Measurements from ENCODE around the gene KAZN.

Gene KAZN

DNA sequence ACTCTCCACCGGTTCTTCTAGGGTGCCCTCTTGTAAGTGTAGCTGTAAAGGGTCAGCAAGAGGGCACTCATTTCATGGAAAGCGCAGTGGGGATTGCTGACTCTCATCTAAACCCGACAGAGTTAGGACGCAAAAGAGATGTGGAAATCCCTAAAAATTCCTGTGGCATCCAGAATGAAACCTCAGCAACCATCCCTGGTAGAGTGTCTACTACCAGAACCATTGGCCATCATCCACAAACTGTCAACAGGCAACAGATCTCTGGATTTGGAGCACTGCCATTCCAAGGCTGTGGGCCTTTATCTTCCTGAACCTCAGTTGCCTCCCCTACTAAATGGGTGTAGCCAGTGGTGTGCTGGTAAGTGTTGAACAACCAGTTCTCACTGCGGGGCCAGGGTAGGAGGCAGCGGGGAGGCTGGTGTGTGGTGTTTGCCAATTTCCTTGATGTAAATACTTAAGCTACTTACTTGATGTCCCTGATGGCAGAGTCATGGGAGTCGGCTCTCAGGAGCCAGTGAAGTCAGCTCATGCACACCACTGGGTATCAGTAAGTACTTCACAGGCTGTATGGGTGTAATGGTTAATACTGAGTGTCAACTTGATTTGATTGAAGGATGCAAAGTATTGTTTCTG is 195.8 kb downstream of the KAZN start:
- DNase-seq (ENCODE audit: low read depth in 2 of 2) = no peak

DNA sequence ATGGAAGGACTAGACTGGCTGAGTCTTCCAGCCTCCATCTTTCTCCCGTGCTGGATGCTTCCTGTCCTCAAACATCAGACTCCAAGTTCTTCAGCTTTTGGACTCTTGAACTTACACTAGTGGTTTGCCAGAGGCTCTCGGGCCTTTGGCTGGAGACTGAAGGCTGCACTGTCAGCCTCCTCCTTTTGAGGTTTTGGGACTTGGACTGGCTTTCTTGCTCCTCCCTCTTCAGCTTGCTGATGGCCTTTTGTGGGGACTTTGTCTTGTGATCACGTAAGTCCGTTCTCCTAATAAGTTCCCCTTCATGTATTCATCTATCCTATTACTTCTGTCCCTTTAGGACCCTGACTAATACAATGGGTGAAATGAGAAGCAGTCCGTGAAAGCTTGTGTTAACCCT is 196.4 kb downstream of the KAZN start:
- no peak for DNase-seq (ENCODE audit: low read depth in 2 of 2)

DNA sequence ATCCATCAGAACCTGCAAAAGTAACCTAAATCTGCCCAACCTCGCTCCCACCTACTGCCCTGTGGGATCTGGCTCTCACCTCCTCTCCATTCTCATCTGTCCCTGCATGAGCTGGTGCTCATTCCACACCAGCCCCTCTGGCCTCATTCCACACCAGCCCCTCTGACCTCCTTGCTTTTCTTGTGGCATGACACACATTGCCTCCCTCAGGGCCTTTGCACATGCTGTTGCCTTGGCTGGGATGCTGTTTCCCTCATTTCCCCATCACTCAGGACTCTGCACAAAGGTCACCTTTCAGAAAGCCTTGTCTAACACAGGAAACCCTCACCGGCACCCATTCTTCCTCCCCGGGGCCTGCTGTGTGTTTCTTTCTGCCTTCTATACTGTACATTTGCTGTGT is 197.1 kb downstream of the KAZN start:
- no peak for DNase-seq (ENCODE audit: low read depth in 2 of 2)

DNA sequence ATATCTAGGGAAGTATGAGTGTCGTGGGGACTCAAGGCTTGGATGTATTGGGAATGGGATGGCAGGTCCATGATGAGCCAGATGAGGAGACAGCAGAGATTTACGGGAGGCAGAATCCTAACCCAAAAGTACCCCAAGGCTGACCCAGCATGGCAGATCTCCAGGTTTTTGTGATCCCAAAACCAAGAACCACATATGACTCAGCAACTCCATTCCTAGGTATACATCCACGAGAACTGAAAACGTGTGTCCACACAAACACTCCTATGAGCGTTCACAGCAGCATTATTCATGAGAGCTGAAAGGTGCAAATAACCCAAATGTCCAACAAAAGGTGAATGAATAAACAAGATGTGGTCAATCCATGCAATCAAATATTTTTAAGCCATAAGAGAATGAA is 201.5 kb downstream of the KAZN start:
- no peak for DNase-seq (ENCODE audit: low read depth in 2 of 2)

DNA sequence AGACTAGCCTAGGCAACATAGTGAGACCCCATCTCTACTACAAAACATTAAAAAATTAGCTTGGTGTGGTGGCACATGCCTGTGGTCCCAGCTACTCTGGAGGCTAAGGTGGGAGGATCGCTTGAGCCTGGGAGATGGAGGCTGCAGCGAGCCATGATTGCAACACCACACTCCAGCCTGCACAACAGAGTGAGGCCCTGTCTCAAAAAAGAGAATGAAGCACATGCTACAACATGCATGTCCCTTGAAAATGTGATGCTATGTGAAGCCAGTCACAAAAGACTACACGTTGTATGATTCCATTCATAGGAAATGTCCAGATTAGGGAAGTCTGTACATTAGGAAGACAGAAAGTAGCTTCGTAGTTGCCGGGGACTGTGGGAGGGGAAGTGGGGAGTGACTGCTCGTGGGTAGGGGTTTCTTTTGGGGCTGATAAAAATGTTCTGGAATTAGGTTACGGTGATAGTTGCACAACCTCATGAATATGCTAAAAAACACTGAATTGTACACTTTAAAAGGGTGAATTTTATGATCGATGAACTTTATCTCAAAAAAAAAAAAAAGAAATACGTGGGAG is 202.1 kb downstream of the KAZN start:
- no peak for DNase-seq (ENCODE audit: low read depth in 2 of 2)

DNA sequence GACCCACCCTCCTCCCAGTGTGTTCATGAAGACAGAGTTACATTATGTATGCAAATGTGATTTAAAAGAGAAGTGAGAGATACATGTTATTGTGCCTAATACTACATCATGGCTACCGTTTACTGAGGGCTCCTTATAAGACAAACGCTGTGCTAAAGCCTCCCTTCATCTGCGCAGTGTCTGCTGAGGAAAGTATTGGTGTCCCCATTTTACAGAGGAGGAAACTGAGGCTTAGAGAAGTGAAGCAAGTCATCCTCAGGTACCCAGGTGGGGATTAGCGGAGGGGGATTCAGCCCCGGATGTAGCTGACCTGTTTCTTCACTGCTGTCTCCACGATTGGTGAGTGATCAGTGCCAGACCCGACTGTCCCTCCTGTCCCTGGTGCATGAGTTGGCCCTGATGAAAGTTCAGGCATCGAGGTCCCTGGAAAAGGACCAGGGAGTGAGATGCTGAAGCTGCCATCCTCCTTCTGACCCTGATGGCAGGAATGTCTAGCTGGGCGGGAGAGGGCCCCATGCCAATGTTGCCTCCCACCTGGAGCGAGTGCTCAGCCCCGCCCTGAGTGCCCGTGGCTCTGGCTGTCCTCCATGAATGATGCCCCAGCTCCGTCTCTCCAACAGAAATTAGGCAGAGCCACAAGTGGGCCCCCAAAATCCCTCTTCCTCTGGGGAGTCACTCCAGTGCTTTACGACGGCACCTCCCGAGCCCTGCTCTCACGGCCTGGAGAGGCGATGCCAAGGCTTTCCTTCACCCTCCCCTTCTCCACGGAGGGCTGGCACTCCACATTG is 204.7 kb downstream of the KAZN start:
- no peak for DNase-seq (ENCODE audit: low read depth in 2 of 2)

DNA sequence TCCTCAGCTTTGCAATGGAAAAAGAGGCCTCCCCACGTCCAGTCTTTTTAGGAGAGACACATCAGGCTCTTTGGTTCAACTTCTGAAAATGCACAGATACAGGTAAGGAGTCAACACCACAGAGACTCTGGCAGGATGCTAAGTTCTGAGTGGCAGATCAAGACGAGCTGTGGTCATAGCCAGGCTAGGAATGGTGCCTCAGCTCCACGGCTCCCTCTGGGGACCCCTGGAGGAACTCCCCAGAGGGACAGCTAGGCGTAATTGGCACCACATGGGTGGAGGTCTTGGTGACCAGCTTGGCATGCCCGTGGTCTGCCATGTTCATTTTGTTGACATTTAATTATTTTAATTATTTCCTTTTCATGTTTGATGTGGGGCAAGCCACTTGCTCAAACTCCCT is 206.1 kb downstream of the KAZN start:
- no peak for DNase-seq (ENCODE audit: low read depth in 2 of 2)

DNA sequence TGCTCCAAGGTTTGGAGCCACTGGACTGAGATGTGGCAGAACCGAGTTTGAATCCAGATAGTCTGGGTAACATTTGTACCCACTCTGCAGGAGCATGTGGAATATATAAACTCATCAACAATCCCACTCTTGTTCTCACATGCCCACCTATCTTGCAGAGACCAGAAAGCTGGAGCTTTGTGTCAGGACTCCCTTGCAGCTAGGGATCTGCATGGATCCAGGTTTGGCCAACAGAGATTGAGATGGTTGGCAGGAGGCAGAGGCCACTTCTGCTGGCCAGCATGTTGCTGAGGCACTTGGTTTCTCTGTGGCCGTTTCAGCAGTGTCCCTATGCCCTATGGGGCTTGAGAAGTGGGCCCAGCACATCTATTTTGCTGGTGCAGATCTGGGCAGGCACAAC is 208.3 kb downstream of the KAZN start:
- DNase-seq (ENCODE audit: low read depth in 2 of 2) = no peak

DNA sequence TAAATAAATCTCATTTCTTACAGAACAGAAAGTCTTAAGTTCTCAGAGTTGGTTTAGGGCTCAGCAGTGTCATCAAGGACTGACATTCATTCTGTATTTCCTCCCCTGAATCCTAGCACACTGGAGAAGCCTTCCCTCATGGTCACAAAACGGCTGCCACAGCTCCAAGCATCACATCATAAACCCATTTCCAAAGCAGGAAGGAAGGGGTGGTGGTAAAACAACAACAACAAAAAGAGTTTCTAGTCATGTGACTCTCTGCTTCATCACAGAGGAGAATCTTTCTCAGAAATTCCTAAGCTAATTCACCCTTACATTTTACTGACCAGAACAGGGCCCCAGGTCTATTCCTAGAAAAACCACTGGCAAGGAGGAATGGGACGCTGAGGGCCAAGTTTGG is 210.3 kb downstream of the KAZN start:
- no peak for DNase-seq (ENCODE audit: low read depth in 2 of 2)

DNA sequence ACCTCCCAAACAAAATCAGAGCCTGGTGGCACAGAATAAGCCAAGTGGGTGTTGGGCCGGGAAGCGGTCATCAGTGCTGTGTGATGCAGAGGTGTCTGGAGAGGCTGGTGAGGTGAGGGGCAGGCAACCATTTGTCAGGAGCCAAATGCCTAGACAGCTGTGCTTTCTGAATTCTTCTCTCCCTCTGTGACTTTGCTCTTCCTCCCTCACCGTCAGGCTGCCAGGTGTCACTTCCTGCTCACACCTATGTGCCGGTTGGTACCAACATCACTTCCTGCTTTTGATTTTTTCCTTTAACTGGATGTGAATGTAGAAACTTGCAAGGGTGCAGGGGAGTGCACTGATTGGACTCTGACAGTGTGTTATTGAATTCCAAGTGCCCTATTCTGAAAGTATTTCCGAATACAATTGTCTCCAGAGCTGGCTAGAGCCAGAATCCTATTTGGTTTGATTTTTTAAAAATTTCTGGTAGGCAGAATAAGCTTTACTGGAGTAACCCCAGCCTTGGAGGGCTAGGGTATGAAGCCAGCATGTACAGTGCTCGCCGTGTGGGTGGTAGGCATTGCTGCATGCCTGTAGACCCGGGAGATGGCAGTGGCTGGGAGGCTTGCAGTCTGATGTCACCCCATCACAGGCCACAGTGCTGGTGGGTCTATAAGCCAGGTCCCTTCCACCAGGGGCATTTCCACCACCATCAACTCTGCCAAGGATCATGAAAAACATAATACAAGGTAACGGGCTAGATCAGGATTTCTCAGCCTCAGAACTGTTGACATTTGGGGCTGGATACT is 210.9 kb downstream of the KAZN start:
- DNase-seq (ENCODE audit: low read depth in 2 of 2) = no peak

DNA sequence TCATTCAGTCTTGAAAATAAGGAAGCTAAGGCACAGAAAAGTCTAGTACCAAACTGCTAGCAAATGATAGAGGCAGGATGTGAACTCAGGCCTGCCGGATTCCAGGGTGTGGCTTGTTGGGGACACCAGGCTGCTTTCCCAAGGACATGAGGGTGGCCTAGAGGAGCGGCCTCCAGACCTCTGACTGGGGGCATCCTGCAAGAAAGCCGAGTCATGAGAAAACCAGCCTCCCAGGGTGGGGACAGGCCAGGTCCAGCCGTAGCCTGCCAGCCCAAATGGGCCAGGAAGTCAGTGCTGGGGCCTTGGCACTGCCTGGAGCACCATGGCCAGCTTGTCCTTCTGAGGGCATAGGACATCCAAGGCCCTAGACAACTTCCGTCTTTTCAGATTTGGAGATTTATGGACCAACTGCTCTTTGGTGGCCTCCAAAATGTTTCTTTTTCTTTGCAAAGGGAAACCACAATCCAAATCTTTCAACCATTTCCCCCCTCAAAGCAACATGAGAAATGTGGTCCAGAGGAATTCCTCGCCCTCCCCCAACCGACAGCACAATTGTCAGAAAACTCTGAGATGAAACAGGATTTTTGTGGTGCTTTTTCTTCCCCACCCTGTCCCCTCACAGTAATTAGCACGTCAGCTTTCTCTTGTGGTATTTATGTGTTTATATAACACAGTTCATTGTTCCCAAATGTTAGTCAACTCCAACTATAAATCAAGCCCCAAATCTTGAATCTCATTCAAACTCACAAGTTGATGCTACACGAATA is 212.3 kb downstream of the KAZN start:
- DNase-seq (ENCODE audit: low read depth in 2 of 2) = no peak

DNA sequence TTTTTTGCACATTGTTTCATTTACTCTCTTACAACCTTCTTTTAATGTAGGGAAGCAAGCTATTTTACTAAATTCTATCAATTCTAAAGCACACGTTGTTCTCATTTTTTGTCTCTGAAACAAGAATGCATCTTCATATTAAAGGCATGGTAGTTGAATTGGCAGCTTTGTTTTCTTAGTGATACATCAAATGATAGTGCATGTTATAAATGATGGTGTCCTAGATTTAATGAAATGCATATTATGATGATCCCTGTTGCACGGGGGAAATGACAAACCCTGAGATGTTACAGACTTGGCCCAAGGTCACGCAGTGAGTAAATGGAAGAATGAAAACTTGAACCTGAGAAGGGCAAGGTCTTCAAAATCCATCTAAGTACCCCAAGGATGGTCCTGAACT is 213.1 kb downstream of the KAZN start:
- DNase-seq (ENCODE audit: low read depth in 2 of 2) = no peak

DNA sequence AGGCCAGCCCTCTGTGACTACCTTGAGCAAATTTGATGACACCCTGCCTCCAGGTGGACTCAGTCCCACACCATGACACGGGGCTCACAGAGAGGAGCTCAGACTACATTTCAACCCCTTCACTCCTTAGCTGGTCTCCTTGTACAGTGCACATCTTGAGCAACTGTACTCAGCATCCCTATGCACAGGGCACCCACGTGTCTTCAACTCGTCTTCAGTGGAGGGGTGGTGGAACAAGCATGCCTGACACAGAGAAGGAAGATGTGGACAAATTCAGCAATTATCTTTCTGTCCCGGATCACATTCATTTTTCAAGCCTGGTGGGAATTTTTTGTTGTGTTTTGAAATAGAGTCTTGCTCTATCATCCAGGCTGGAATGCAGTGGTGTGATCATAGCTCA is 213.7 kb downstream of the KAZN start:
- no peak for DNase-seq (ENCODE audit: low read depth in 2 of 2)

DNA sequence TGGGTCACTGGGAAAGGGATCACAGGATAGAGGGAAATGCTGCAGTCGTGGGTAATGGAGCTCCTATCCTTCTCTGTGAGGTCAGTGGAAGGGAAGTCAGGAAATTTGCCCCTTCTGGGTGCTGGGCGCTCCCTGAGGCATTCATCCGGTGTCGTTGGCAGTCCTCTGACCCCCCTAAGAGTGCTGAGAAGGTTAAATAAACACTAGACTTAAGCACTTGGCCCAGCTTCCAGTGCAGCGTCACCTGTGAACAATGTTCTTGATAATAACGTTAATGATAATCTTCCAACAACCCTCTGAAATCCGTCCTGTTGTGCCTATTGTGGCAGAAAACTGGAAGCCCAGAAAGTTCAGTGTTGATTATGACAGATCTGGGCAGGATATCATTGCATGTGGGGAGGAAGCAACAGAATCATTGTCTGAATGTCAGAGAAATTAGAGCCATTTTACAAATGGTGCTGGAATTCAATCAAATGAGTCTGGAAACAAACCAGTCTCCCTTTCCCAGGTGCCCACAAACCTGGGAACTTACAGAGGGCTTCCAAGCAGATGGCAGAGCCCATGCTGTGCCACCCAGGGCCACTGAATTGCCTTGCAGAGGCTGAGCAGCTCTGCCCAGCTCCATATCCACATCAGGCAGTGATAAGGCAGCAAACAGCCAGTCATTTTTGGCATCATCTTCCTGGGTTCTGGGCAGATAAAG is 216.8 kb downstream of the KAZN start:
- DNase-seq (ENCODE audit: low read depth in 2 of 2) = no peak

DNA sequence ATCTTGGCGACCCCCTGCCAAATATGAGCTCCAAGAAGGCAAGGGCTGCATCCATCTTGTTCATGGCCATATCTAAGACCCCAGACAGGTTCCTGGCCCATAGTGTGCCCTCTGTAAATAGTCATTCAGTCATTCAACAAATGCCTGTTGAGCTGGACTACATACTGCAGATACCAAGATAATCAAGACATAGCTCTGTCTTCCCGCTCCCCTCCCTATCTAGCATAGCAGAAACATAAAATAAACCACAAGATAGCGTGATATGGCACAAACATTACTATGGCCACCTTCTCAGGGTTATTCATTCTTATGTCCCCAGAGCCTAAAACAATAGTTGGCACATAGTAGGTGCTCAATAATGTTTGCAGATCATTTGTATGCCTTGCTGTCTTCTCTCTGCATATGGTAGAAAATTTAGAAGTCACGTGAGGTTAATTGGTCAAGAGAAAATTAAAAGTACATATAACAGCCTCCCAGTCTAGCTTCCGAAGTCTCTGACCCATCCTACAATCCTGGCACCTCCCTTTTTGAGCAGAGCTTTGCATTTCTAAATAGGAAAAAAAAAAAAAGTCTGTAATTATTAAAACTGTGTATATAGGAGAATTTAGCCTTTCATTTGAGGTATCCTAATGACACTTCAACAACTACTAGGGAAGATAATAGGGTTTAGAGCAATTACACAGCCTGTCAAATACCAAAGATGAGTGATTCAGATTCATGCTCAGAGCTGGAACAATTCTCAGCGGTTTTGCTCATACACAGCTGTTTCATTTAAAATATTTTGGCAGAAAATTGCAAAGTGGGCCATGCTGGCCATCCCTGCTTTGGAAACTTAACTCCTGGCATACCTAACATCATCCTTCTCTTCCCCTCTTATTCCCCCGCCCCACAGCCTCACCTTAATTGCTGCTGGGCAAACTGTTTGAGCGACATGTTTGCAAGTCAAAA is 219.0 kb downstream of the KAZN start:
- DNase-seq (ENCODE audit: low read depth in 2 of 2) = no peak

DNA sequence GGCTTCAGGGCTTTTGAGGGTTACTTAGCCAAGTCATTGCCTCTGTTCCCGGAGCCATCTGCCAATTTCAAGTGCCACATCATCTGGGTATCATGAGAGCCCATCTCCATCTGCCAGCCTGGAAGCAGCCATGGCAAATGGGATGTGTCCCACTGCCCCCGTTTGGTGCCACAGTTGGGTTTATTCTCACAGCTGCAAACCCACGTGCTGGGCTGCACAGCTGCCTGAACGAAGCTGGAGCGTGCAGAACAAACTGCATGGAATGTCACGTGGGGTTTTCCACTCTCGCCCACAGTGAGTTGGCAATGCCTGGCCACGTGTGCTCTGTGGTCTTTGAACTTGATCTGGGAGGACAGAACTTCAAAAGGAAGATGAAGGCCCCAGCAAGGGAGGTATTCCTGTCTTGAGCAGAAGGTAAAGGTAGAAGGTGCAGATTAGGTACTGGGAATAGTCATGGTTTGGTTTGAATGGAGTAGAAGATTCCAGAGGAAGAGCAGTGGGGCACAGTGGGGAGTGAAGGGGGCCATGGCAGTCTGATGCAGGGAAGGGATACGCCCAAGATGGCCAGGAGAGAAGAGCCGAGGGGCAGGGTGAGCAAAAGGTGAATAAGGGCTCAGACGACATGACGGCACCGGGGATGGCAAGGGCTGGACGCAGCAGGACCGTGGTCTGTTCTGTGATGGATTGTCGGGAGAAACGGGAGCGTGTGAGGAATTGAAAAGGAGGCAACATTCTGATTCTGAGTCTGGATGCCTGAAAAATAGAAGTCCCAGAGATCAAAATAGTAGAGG is 222.0 kb downstream of the KAZN start:
- DNase-seq (ENCODE audit: low read depth in 2 of 2) = no peak

DNA sequence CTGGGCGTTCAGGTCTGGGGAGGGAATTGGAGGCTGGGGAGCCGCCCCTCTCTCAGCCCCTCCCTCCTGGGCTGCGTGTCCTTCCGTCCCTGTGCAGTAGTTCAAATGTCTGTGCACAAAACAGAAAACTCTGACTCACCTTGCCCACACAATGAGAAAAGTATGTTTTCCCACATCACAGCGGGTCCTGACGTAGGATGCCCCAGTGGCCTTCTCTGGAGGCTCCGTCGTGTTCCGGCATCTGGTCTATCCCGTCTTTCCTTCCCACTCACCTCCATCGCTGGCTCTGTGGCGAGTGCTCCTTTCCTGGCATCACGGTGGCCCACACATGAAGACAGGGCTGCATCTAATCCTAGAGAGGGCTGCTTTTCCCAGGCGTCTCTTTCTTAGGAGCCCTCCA is 224.0 kb downstream of the KAZN start:
- DNase-seq (ENCODE audit: low read depth in 2 of 2) = no peak

DNA sequence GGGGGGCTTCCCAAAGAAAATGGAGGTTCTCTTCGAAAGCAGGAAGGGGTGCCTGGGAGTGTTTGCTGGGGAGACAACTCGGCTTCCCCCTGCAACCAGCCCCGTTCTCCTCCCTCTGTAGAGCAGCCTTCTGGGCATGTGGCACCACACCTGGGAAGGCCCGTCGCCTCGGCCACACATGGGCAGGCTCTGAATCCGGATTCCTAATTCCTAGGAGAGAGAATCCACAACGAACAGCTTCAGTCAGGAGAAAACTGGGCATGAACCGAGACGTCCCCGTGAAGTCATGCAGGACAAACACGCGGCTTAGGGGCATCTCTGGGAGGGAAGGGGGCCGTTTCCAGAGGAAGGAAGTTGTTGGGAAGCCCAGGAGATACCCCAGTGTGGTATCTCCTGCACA is 224.5 kb downstream of the KAZN start:
- no peak for DNase-seq (ENCODE audit: low read depth in 2 of 2)

DNA sequence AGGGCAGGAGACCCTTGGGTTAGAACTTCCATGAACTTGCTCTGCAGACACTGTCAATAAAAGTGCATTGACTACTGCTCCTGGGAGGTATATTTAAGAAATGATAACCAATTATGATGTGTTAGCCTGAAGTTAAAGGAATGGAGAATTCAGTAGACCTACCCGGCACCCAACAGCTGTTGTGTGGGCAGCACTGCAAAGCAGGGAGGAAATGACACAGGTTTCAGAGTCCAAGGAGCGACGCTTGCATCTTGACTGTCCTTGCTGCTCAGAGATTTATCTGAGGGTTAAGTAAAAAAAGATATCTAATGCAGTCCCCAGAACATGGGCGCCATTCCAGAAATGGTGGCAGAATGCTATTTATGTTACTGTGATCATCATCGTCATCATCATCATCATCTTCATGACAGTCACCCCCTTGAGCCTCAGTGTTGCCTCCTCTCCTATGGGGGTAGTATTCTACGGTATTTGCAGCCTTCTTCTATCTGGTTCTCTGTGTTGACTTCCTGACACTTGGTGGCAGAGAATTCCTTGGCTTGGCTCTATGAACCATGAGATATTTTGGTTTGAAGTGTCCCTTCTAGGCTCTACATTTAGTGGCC is 225.9 kb downstream of the KAZN start:
- no peak for DNase-seq (ENCODE audit: low read depth in 2 of 2)
